Measurements from ENCODE around the gene ADA. TPM values are rescaled to one million over a fixed set of nuclear protein-coding genes. Genes with fewer than 3 reads are reported as not detected.

ADA gene
- polyA plus RNA-seq, 1 donor from 2014 or later, result 0.56 TPM

- H4K20me1 ChIP-seq (ENCODE audit: insufficient read depth), result no peaks in the 10 kb centered on the region
- no peaks in the 10 kb centered on the region for H3K36me3 ChIP-seq (ENCODE audit: insufficient read depth, low read length)
- H3K4me3 ChIP-seq (ENCODE audit: low read length), result no peak overlapping the region
- H3F3A ChIP-seq (ENCODE audit: insufficient read depth, low read length, poor library complexity, severe bottlenecking), result no peaks in the 10 kb centered on the region
- H3K79me2 ChIP-seq (replicated peaks; ENCODE audit: insufficient read depth, low read length), result no peaks in the 10 kb centered on the region
- no peaks in the 10 kb centered on the region for H3K9me2 ChIP-seq (ENCODE audit: insufficient read depth, low read length)
- TF ChIP-seq EZH2 (IDR thresholded peaks at IDR 0.05; ENCODE audit: borderline replicate concordance, insufficient read depth, low read length, poor library complexity, severe bottlenecking) (no peak), SMC3 (conservative IDR thresholded peaks at IDR 0.05; ENCODE audit: poor library complexity) (no peak), RAD21 (conservative IDR thresholded peaks at IDR 0.05) (no peak), POLR2AphosphoS5 (IDR thresholded peaks at IDR 0.05) (no peak), MXI1 (conservative IDR thresholded peaks at IDR 0.05; ENCODE audit: poor library complexity, severe bottlenecking) (no peak), TAF1 (IDR thresholded peaks at IDR 0.05; ENCODE audit: low read depth) (no peak), REST (IDR thresholded peaks at IDR 0.05; ENCODE audit: borderline replicate concordance) (no peak), EP300 (conservative IDR thresholded peaks at IDR 0.05; ENCODE audit: poor library complexity, severe bottlenecking) (no peak)
- TF ChIP-seq, protein P1, sequence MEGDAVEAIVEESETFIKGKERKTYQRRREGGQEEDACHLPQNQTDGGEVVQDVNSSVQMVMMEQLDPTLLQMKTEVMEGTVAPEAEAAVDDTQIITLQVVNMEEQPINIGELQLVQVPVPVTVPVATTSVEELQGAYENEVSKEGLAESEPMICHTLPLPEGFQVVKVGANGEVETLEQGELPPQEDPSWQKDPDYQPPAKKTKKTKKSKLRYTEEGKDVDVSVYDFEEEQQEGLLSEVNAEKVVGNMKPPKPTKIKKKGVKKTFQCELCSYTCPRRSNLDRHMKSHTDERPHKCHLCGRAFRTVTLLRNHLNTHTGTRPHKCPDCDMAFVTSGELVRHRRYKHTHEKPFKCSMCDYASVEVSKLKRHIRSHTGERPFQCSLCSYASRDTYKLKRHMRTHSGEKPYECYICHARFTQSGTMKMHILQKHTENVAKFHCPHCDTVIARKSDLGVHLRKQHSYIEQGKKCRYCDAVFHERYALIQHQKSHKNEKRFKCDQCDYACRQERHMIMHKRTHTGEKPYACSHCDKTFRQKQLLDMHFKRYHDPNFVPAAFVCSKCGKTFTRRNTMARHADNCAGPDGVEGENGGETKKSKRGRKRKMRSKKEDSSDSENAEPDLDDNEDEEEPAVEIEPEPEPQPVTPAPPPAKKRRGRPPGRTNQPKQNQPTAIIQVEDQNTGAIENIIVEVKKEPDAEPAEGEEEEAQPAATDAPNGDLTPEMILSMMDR (IDR thresholded peaks at IDR 0.05; ENCODE audit: poor library complexity, severe bottlenecking), result no peak
- H3K27me3 ChIP-seq (ENCODE audit: insufficient read depth, low read depth, low read length), result no peaks in the 10 kb centered on the region
- H3K4me2 ChIP-seq (ENCODE audit: low read length), result no peak overlapping the region
- H2AFZ ChIP-seq (ENCODE audit: low read depth, low read length), result no peak overlapping the region
- peak overlapping the region; percentile 25 for H3K9ac ChIP-seq (ENCODE audit: low read length)
- H3K27ac ChIP-seq (ENCODE audit: low read length), result peak overlapping the region; percentile 5
- H3K9me3 ChIP-seq (ENCODE audit: low read length), result no peaks in the 10 kb centered on the region
These were observed 42.4 kb downstream of the ADA start for GRCh38 chr20:44609006-44609515.

GRCh38 chr20:44606725-44607441 lies 44.6 kb downstream of the ADA start:
- H3K79me2 ChIP-seq (replicated peaks; ENCODE audit: insufficient read depth, low read length), result no peaks in the 10 kb centered on the region

More at GRCh38 chr20:44606725-44607441, 44.6 kb downstream of the ADA start:
- Histone ChIP-seq H3K27ac (ENCODE audit: low read length) (no peak overlapping the region), H3K27me3 (ENCODE audit: insufficient read depth, low read depth, low read length) (no peaks in the 10 kb centered on the region), H3K4me3 (ENCODE audit: low read length) (no peak overlapping the region), H3K9me2 (ENCODE audit: insufficient read depth, low read length) (no peaks in the 10 kb centered on the region), H3K36me3 (ENCODE audit: insufficient read depth, low read length) (no peaks in the 10 kb centered on the region), H3F3A (ENCODE audit: insufficient read depth, low read length, poor library complexity, severe bottlenecking) (no peaks in the 10 kb centered on the region), H2AFZ (ENCODE audit: low read depth, low read length) (no peak overlapping the region), H4K20me1 (ENCODE audit: insufficient read depth) (no peaks in the 10 kb centered on the region), H3K9me3 (ENCODE audit: low read length) (no peaks in the 10 kb centered on the region), H3K9ac (ENCODE audit: low read length) (no peak overlapping the region), H3K4me2 (ENCODE audit: low read length) (no peak overlapping the region)
- TF ChIP-seq MXI1 (conservative IDR thresholded peaks at IDR 0.05; ENCODE audit: poor library complexity, severe bottlenecking) (no peak), RAD21 (conservative IDR thresholded peaks at IDR 0.05) (no peak), SMC3 (conservative IDR thresholded peaks at IDR 0.05; ENCODE audit: poor library complexity) (no peak), POLR2AphosphoS5 (IDR thresholded peaks at IDR 0.05) (no peak), EP300 (conservative IDR thresholded peaks at IDR 0.05; ENCODE audit: poor library complexity, severe bottlenecking) (no peak), REST (IDR thresholded peaks at IDR 0.05; ENCODE audit: borderline replicate concordance) (no peak), TAF1 (IDR thresholded peaks at IDR 0.05; ENCODE audit: low read depth) (no peak), EZH2 (IDR thresholded peaks at IDR 0.05; ENCODE audit: borderline replicate concordance, insufficient read depth, low read length, poor library complexity, severe bottlenecking) (no peak)
- TF ChIP-seq, protein P1 (IDR thresholded peaks at IDR 0.05; ENCODE audit: poor library complexity, severe bottlenecking), result no peak

All from neural cell (in vitro differentiated cells).